SK-N-SH treated with all-trans-retinoic acid at 6 μM for 48 hours (cell line): ENCODE results near the gene ITIH4.

ENCODE experiments used
- ATAC-seq: fragments of 200-7000 bp; cut with Tn5 transposase; 3 replicates; pipeline ENCODE4 v1.9.1; 2020; ENCODE audit warnings: mild to moderate bottlenecking, moderate library complexity
- ARNTL ChIP-seq: fragments of 450-650 bp; formaldehyde crosslinking; IDR thresholded peaks from 2 replicates; pipeline ENCODE4 v1.5.0; 2020; ENCODE audit warnings: low read depth, mild to moderate bottlenecking, moderate library complexity, borderline replicate concordance
- BACH2 ChIP-seq: fragments of 250-450 bp; sonication (Bioruptor Pico); IDR thresholded peaks from 2 replicates; pipeline ENCODE4 v1.9.0; 2021; ENCODE audit warnings: mild to moderate bottlenecking, borderline replicate concordance
- CREB5 ChIP-seq: fragments of 250-450 bp; sonication (Bioruptor Pico); IDR thresholded peaks from 2 replicates; pipeline ENCODE4 v1.5.1; 2020; ENCODE audit warnings: low read depth, mild to moderate bottlenecking, moderate library complexity
- CSDC2 ChIP-seq: fragments of 250-450 bp; sonication (Bioruptor Pico); IDR thresholded peaks from 2 replicates; pipeline ENCODE4 v1.5.0; 2020; ENCODE audit warnings: mild to moderate bottlenecking, moderate library complexity
- CSRNP3 ChIP-seq: fragments of 250-450 bp; sonication (Bioruptor Pico); IDR thresholded peaks from 2 replicates; pipeline ENCODE4 v1.5.1; 2021; ENCODE audit warnings: mild to moderate bottlenecking, moderate library complexity
- ESRRG ChIP-seq: fragments of 250-450 bp; sonication (Bioruptor Pico); IDR thresholded peaks from 2 replicates; pipeline ENCODE4 v1.6.1; 2021; ENCODE audit warnings: mild to moderate bottlenecking
- GLIS3 ChIP-seq: fragments of 250-450 bp; sonication (Bioruptor Pico); IDR thresholded peaks from 2 replicates; pipeline ENCODE4 v1.5.0; 2020; ENCODE audit warnings: mild to moderate bottlenecking, moderate library complexity
- ISL1 ChIP-seq: fragments of 250-450 bp; sonication (Bioruptor Pico); IDR thresholded peaks from 2 replicates; pipeline ENCODE4 v2.1.2; 2022; ENCODE audit warnings: mild to moderate bottlenecking, moderate library complexity
- OSR1 ChIP-seq: fragments of 250-450 bp; sonication (Bioruptor Pico); IDR thresholded peaks from 2 replicates; pipeline ENCODE4 v1.8.0; 2022; ENCODE audit warnings: moderate library complexity, mild to moderate bottlenecking, inconsistent platforms
- PATZ1 ChIP-seq: fragments of 250-450 bp; sonication (Bioruptor Pico); IDR thresholded peaks from 2 replicates; pipeline ENCODE4 v1.8.0; 2020; ENCODE audit warnings: mild to moderate bottlenecking, moderate library complexity, borderline replicate concordance
- POU6F1 ChIP-seq: fragments of 250-450 bp; sonication (Bioruptor Pico); IDR thresholded peaks from 2 replicates; pipeline ENCODE4 v1.8.0; 2021; ENCODE audit warnings: low read depth, mild to moderate bottlenecking, moderate library complexity, borderline replicate concordance
- PPARA ChIP-seq: fragments of 250-450 bp; sonication (Bioruptor Pico); IDR thresholded peaks from 2 replicates; pipeline ENCODE4 v1.5.0; 2020; ENCODE audit warnings: mild to moderate bottlenecking, borderline replicate concordance
- RARB ChIP-seq: fragments of 250-450 bp; sonication (Bioruptor Pico); IDR thresholded peaks from 2 replicates; pipeline ENCODE4 v1.8.0; 2021; ENCODE audit warnings: mild to moderate bottlenecking, moderate library complexity
- SNAI2 ChIP-seq: fragments of 250-450 bp; sonication (Bioruptor Pico); IDR thresholded peaks from 2 replicates; pipeline ENCODE4 v1.5.0; 2020; ENCODE audit warnings: mild to moderate bottlenecking, moderate library complexity
- TCF4 ChIP-seq: fragments of 250-450 bp; sonication (Bioruptor Pico); IDR thresholded peaks from 2 replicates; pipeline ENCODE4 v1.8.0; 2021; ENCODE audit warnings: mild to moderate bottlenecking, moderate library complexity, borderline replicate concordance
- TOX ChIP-seq: fragments of 250-450 bp; sonication (Bioruptor Pico); IDR thresholded peaks from 2 replicates; pipeline ENCODE4 v1.8.0; 2021; ENCODE audit warnings: mild to moderate bottlenecking, moderate library complexity, borderline replicate concordance
- TSHZ2 ChIP-seq: fragments of 250-450 bp; sonication (Bioruptor Pico); IDR thresholded peaks from 2 replicates; pipeline ENCODE4 v1.5.0; 2020; ENCODE audit warnings: mild to moderate bottlenecking, moderate library complexity
- ZC3H10 ChIP-seq: fragments of 250-450 bp; sonication (Bioruptor Pico); IDR thresholded peaks from 2 replicates; pipeline ENCODE4 v1.5.1; 2021; ENCODE audit warnings: mild to moderate bottlenecking, moderate library complexity
- ZFP3 ChIP-seq: fragments of 250-450 bp; sonication (Bioruptor Pico); IDR thresholded peaks from 2 replicates; pipeline ENCODE4 v1.5.0; 2020; ENCODE audit warnings: mild to moderate bottlenecking, moderate library complexity
- ZFP30 ChIP-seq: fragments of 450-650 bp; formaldehyde crosslinking; IDR thresholded peaks from 2 replicates; pipeline ENCODE4 v1.5.0; 2022; ENCODE audit warnings: mild to moderate bottlenecking, moderate library complexity
- ZNF565 ChIP-seq: fragments of 450-650 bp; formaldehyde crosslinking; conservative IDR thresholded peaks from 2 replicates; pipeline ENCODE4 v1.5.0; 2020; ENCODE audit warnings: low read depth, mild to moderate bottlenecking, moderate library complexity
- ZNF70 ChIP-seq: fragments of 450-650 bp; formaldehyde crosslinking; IDR thresholded peaks from 2 replicates; pipeline ENCODE4 v1.5.0; 2020; ENCODE audit warnings: mild to moderate bottlenecking, moderate library complexity
- ZNF8 ChIP-seq: fragments of 450-650 bp; formaldehyde crosslinking; IDR thresholded peaks from 2 replicates; pipeline ENCODE4 v1.5.0; 2020; ENCODE audit warnings: mild to moderate bottlenecking, moderate library complexity

The ITIH4 gene

GRCh38 chr3:52792961-52793695, 37.3 kb downstream of the ITIH4 start:
- no peak for TF ChIP-seq TCF4 (CRISPR knock-in tag)
- no peak for TF ChIP-seq OSR1 (CRISPR knock-in tag)
- no peak for TF ChIP-seq ZNF565
- TF ChIP-seq ARNTL (CRISPR knock-in tag): no peak
- no peak for TF ChIP-seq PATZ1 (CRISPR knock-in tag)
- no peak for TF ChIP-seq ZC3H10 (CRISPR knock-in tag)
- TF ChIP-seq TSHZ2 (CRISPR knock-in tag): no peak
- no peak for TF ChIP-seq ZFP30 (CRISPR knock-in tag)
- no peak for TF ChIP-seq ZNF70
- TF ChIP-seq PPARA (CRISPR knock-in tag): no peak
- no peak for TF ChIP-seq ZNF8
- no peak for TF ChIP-seq POU6F1 (CRISPR knock-in tag)
- TF ChIP-seq CREB5 (CRISPR knock-in tag): no peak
- TF ChIP-seq RARB (CRISPR knock-in tag): no peak
- no peak for TF ChIP-seq TOX (CRISPR knock-in tag)
- no peak for TF ChIP-seq ZFP3 (CRISPR knock-in tag)
- no peak for TF ChIP-seq CSRNP3
- TF ChIP-seq GLIS3 (CRISPR knock-in tag): no peak
- no peak for TF ChIP-seq ISL1 (CRISPR knock-in tag)
- TF ChIP-seq, all 23 proteins: peak for 0
- no peak; the same call in 2 of the 3 replicates for ATAC-seq

GRCh38 chr3:52792413-52792812, 38.1 kb downstream of the ITIH4 start:
- ATAC-seq: no peak
- no peak for TF ChIP-seq POU6F1 (CRISPR knock-in tag)
- no peak for TF ChIP-seq ZNF8
- TF ChIP-seq TCF4 (CRISPR knock-in tag): no peak
- TF ChIP-seq TOX (CRISPR knock-in tag): no peak
- TF ChIP-seq ZFP3 (CRISPR knock-in tag): no peak
- TF ChIP-seq CSDC2: no peak
- no peak for TF ChIP-seq PPARA (CRISPR knock-in tag)
- no peak for TF ChIP-seq BACH2 (CRISPR knock-in tag)
- no peak for TF ChIP-seq ARNTL (CRISPR knock-in tag)
- no peak for TF ChIP-seq SNAI2
- no peak for TF ChIP-seq CREB5 (CRISPR knock-in tag)
- no peak for TF ChIP-seq ESRRG (CRISPR knock-in tag)
- TF ChIP-seq ZFP30 (CRISPR knock-in tag): no peak
- TF ChIP-seq OSR1 (CRISPR knock-in tag): no peak
- no peak for TF ChIP-seq CSRNP3
- no peak for TF ChIP-seq ZC3H10 (CRISPR knock-in tag)
- TF ChIP-seq RARB (CRISPR knock-in tag): no peak
